PC-3 (cell line): Measurements from ENCODE around the gene MACROD2. TPM values are rescaled to one million over a fixed set of nuclear protein-coding genes. Genes with fewer than 3 reads are reported as not detected.

Experiments
- ATAC-seq: fragments of 200-7000 bp; cut with Tn5 transposase; 2 replicates; pipeline ENCODE4 v1.9.1; 2020; ENCODE audit warnings: mild to moderate bottlenecking, moderate library complexity
- BruUV-seq: library from RNA; stranded (reverse); fragments of 400-500 nt; replicated peaks from 2 replicates; lab custom pipeline; 2021; lab: Mats Ljungman, UMichigan
- CTCF ChIA-PET: fragments of 300-600 bp; sonication (Branson Sonifier 250); formaldehyde crosslinking; loops from one replicate; lab custom pipeline; 2022; ENCODE audit warnings: antibody characterized with exemption; lab: Charles Lee
- POLR2A ChIA-PET: fragments of 300-600 bp; sonication (Branson Sonifier 250); formaldehyde crosslinking; loops from one replicate; lab custom pipeline; 2022; ENCODE audit warnings: antibody characterized with exemption; ENCODE audit not compliant: unreplicated experiment; lab: Charles Lee
- DNase-seq: peaks from one replicate; pipeline ENCODE4 v3.0.0-alpha.2; 2015
- H2AFZ ChIP-seq: fragments of 300-600 bp; sonication (generic); 2 replicates; pipeline ENCODE4 v1.6.0; 2016; ENCODE audit warnings: antibody characterized with exemption, low read length
- H3F3A ChIP-seq: fragments of 300-600 bp; sonication (generic); one replicate; pipeline ENCODE4 v1.6.0; 2017; ENCODE audit warnings: antibody characterized with exemption, low read length, control low read depth, mild to moderate bottlenecking; ENCODE audit not compliant: unreplicated experiment
- H3K27ac ChIP-seq: fragments of 300-600 bp; sonication (generic); 2 replicates; pipeline ENCODE4 v1.5.1; 2016; ENCODE audit warnings: mild to moderate bottlenecking, low read length
- H3K27me3 ChIP-seq: fragments of 300-600 bp; sonication (generic); 2 replicates; pipeline ENCODE4 v1.6.1; 2016; ENCODE audit warnings: low read length, mixed read lengths
- H3K36me3 ChIP-seq: fragments of 300-600 bp; sonication (generic); 2 replicates; pipeline ENCODE4 v1.6.1; 2016; ENCODE audit warnings: low read depth, mixed run types, low read length, mixed read lengths
- H3K4me1 ChIP-seq: fragments of 300-600 bp; sonication (generic); 2 replicates; pipeline ENCODE4 v1.5.1; 2016; ENCODE audit warnings: low read length; ENCODE audit not compliant: insufficient read depth
- H3K4me2 ChIP-seq: fragments of 300-600 bp; sonication (generic); 2 replicates; pipeline ENCODE4 v1.6.0; 2016; ENCODE audit warnings: low read length
- H3K4me3 ChIP-seq: fragments of 300-600 bp; sonication (generic); 2 replicates; pipeline ENCODE4 v1.5.1; 2016; ENCODE audit warnings: mild to moderate bottlenecking, low read length, mixed read lengths
- H3K79me2 ChIP-seq: fragments of 300-600 bp; sonication (generic); 2 replicates; pipeline ENCODE4 v1.6.1; 2017; ENCODE audit warnings: low read length, mixed read lengths
- H3K9ac ChIP-seq: fragments of 300-600 bp; sonication (generic); 2 replicates; pipeline ENCODE4 v1.6.0; 2016; ENCODE audit warnings: mild to moderate bottlenecking, low read length
- H3K9me2 ChIP-seq: fragments of 300-600 bp; sonication (generic); replicated peaks from 2 replicates; pipeline ENCODE4 v1.6.1; 2016; ENCODE audit warnings: mixed run types, low read length, mixed read lengths
- H3K9me3 ChIP-seq: fragments of 300-600 bp; sonication (generic); 2 replicates; pipeline ENCODE4 v1.6.1; 2016; ENCODE audit warnings: low read length, mixed read lengths
- H4K20me1 ChIP-seq: fragments of 300-600 bp; sonication (generic); 2 replicates; pipeline ENCODE4 v1.6.1; 2016; ENCODE audit warnings: low read length, mixed read lengths
- CTCF ChIP-seq: fragments of 300-600 bp; sonication (generic); conservative IDR thresholded peaks from 2 replicates; pipeline ENCODE4 v1.5.1; 2017; ENCODE audit warnings: antibody characterized with exemption, low read depth, mild to moderate bottlenecking, low read length
- EZH2 ChIP-seq: fragments of 300-600 bp; sonication (generic); IDR thresholded peaks from one replicate; pipeline ENCODE4 v1.6.1; 2017; ENCODE audit warnings: antibody characterized with exemption, mild to moderate bottlenecking, low read length; ENCODE audit not compliant: unreplicated experiment
- EZH2phosphoT487 ChIP-seq: fragments of 300-600 bp; sonication (generic); IDR thresholded peaks from 2 replicates; pipeline ENCODE4 v1.6.1; 2018; ENCODE audit warnings: mild to moderate bottlenecking, antibody characterized with exemption, low read length, borderline replicate concordance
- intact Hi-C: fragments of 100-400 bp; cut with micrococcal nuclease; formaldehyde crosslinking; loops from 2 replicates; pipeline ENCODE4 v1.9.0; 2023
- total RNA-seq: library from RNA; depleted of rRNA; stranded (reverse); fragments of >200 nt; gene quantifications from 2 replicates; pipeline ENCODE4 v1.2.3, GENCODE V29; 2014

MACROD2 gene
- total RNA-seq, 1 experiment from 2014 or later, result 3.1 TPM

- H3K27ac ChIP-seq, result no peak overlapping the region
- no peaks in the 10 kb centered on the region for H3K36me3 ChIP-seq
- no TSS peak for BruUV-seq
- H3K9ac ChIP-seq, result no peak overlapping the region
- intact Hi-C loops, result no loop called here
- H3K27me3 ChIP-seq, result no peaks in the 10 kb centered on the region
- CTCF ChIA-PET, result interaction anchor here (0.6 kb wide), 1 partner anchor 268 kb away, joined by 3 read pairs; no protein-coding TSS in a partner anchor
- no peaks in the 10 kb centered on the region for H4K20me1 ChIP-seq
- 0 out of 2 replicates have a peak, but pooled peaks cover 4% of the 10 kb centered on the region for H3K9me2 ChIP-seq
- H3K79me2 ChIP-seq, result no peaks in the 10 kb centered on the region
- TF ChIP-seq CTCF, result peak; percentile 26; the same call in 1 of the 2 replicates
- TF ChIP-seq EZH2, result no peak
- no peak overlapping the region for H2AFZ ChIP-seq
- ATAC-seq, result peak; percentile 23; the same call in 1 of the 2 replicates
- POLR2A ChIA-PET, result interaction anchor here (0.5 kb wide), 1 partner anchor 920 kb away, joined by 4 read pairs; no protein-coding TSS in a partner anchor
- no peaks in the 10 kb centered on the region for H3F3A ChIP-seq
- H3K9me3 ChIP-seq, result no peaks in the 10 kb centered on the region
- peak; percentile 31 for DNase-seq
- no peak overlapping the region for H3K4me2 ChIP-seq
- H3K4me3 ChIP-seq, result no peak overlapping the region
- peaks cover 18% of the 10 kb centered on the region for H3K4me1 ChIP-seq
Measured at GRCh38 chr20:15759594-15759993, 1764.3 kb downstream of the MACROD2 start.

- H4K20me1 ChIP-seq, result no peaks in the 10 kb centered on the region
- no peaks in the 10 kb centered on the region for H3K9me3 ChIP-seq
- H3K4me3 ChIP-seq, result no peak overlapping the region
- H3K9ac ChIP-seq, result no peak overlapping the region
- intact Hi-C loops, result loop anchor here (5.0 kb wide), 1 partner anchor 58 kb away; no protein-coding TSS in a partner anchor
- no peak overlapping the region for H3K4me2 ChIP-seq
- ChIA-PET CTCF (interaction anchor here (0.6 kb wide), 1 partner anchor 268 kb away, joined by 3 read pairs; no protein-coding TSS in a partner anchor), POLR2A (interaction anchor here (0.5 kb wide), 1 partner anchor 921 kb away, joined by 4 read pairs; no protein-coding TSS in a partner anchor)
- peaks cover 18% of the 10 kb centered on the region for H3K4me1 ChIP-seq
- no peak overlapping the region for H2AFZ ChIP-seq
- TF ChIP-seq EZH2, result no peak
- no peak for TF ChIP-seq EZH2phosphoT487
- TF ChIP-seq CTCF, result no peak
- no peaks in the 10 kb centered on the region for H3F3A ChIP-seq
- H3K27me3 ChIP-seq, result no peaks in the 10 kb centered on the region
- no peak overlapping the region for H3K27ac ChIP-seq
- ATAC-seq (no peak), DNase-seq (no peak)
- no peaks in the 10 kb centered on the region for H3K79me2 ChIP-seq
- BruUV-seq, result no TSS peak
- H3K36me3 ChIP-seq, result no peaks in the 10 kb centered on the region
- H3K9me2 ChIP-seq, result 0 out of 2 replicates have a peak, but pooled peaks cover 4% of the 10 kb centered on the region
Measured at GRCh38 chr20:15760001-15760621, 1764.8 kb downstream of the MACROD2 start.

GRCh38 chr20:15763366-15763765 lies 1768.0 kb downstream of the MACROD2 start:
- POLR2A ChIA-PET, result interaction anchor here (0.6 to 0.7 kb wide), 3 partner anchors 33 to 442 kb away, joined by 3 read pairs; no protein-coding TSS in a partner anchor
- H2AFZ ChIP-seq, result no peak overlapping the region
- TF ChIP-seq CTCF, result no peak
- TF ChIP-seq EZH2phosphoT487, result no peak
- TF ChIP-seq EZH2, result no peak
- no peak overlapping the region for H3K9ac ChIP-seq
- H3K4me2 ChIP-seq, result peak overlapping the region; percentile 47
- H3K9me2 ChIP-seq, result no peaks in the 10 kb centered on the region
- H3K9me3 ChIP-seq, result no peaks in the 10 kb centered on the region
- no peak overlapping the region for H3K27ac ChIP-seq
- H3K27me3 ChIP-seq, result no peaks in the 10 kb centered on the region
- CTCF ChIA-PET, result no interaction called here
- intact Hi-C loops, result loop anchor here (2.0 to 5.0 kb wide), 3 partner anchors 55 to 167 kb away; no protein-coding TSS in a partner anchor
- H3K4me1 ChIP-seq, result peaks cover 24% of the 10 kb centered on the region
- H3K4me3 ChIP-seq, result no peak overlapping the region
- H4K20me1 ChIP-seq, result no peaks in the 10 kb centered on the region
- ATAC-seq (peak; percentile 94), DNase-seq (peak; percentile 87)
- H3K79me2 ChIP-seq, result no peaks in the 10 kb centered on the region
- no peaks in the 10 kb centered on the region for H3K36me3 ChIP-seq
- no TSS peak for BruUV-seq
- H3F3A ChIP-seq, result no peaks in the 10 kb centered on the region
